Epithelial cell of prostate (primary cell): ENCODE data around the gene TEKT1.
"Not testable (repeated sequence)": the region's sequence is repeated elsewhere in the genome, so short reads cannot be mapped to it uniquely, and the experiment has no call there.

Source experiments
- DNase-seq: peaks from one replicate; pipeline ENCODE4 v3.0.0-alpha.2; 2011; ENCODE audit warnings: low read depth, low spot score
- H3K27ac ChIP-seq: fragments of 450-650 bp; 2 replicates; pipeline ENCODE4 v1.5.1; 2017; ENCODE audit warnings: mild to moderate bottlenecking

The TEKT1 gene

GRCh38 chr17:6818938-6819337 is 12.6 kb downstream of the TEKT1 start:
- DNase-seq, result no peak
- no peak overlapping the region for H3K27ac ChIP-seq

GRCh38 chr17:6816368-6816767 is 15.2 kb downstream of the TEKT1 start:
- not testable (repeated sequence) for H3K27ac ChIP-seq

GRCh38 chr17:6815775-6816174 is 15.8 kb downstream of the TEKT1 start:
- no peak overlapping the region for H3K27ac ChIP-seq
- no peak for DNase-seq

More at GRCh38 chr17:6816368-6816767, 15.2 kb downstream of the TEKT1 start:
- DNase-seq, result not testable (repeated sequence)

GRCh38 chr17:6812295-6812694 is 19.2 kb downstream of the TEKT1 start:
- H3K27ac ChIP-seq, result no peak overlapping the region
- no peak for DNase-seq

GRCh38 chr17:6811510-6811909 is 20.0 kb downstream of the TEKT1 start:
- DNase-seq, result no peak
- no peak overlapping the region for H3K27ac ChIP-seq

- no peak overlapping the region for H3K27ac ChIP-seq
- no peak for DNase-seq
Observed at GRCh38 chr17:6800422-6801027, 31.0 kb downstream of the TEKT1 start.

- no peak for DNase-seq
- H3K27ac ChIP-seq, result no peak overlapping the region
Observed at GRCh38 chr17:6799738-6800137, 31.8 kb downstream of the TEKT1 start.

GRCh38 chr17:6797718-6798351 is 33.7 kb downstream of the TEKT1 start:
- DNase-seq, result peak; percentile 76
- H3K27ac ChIP-seq, result peak overlapping the region; percentile 51

GRCh38 chr17:6796887-6797490 is 34.5 kb downstream of the TEKT1 start:
- peak overlapping the region; percentile 51 for H3K27ac ChIP-seq
- DNase-seq, result peak; percentile 88

- peak overlapping the region; percentile 51 for H3K27ac ChIP-seq
- DNase-seq, result no peak
Observed at GRCh38 chr17:6796017-6796886, 35.3 kb downstream of the TEKT1 start.

- DNase-seq, result no peak
- peak overlapping the region; percentile 17 for H3K27ac ChIP-seq
Observed at GRCh38 chr17:6793748-6794493, 37.6 kb downstream of the TEKT1 start.

GRCh38 chr17:6789146-6789545 is 42.4 kb downstream of the TEKT1 start:
- H3K27ac ChIP-seq, result no peak overlapping the region
- no peak for DNase-seq

- DNase-seq, result no peak
- H3K27ac ChIP-seq, result peak overlapping the region; percentile 56
Observed at GRCh38 chr17:6787081-6787693, 44.3 kb downstream of the TEKT1 start.

GRCh38 chr17:6786618-6787017 is 44.9 kb downstream of the TEKT1 start:
- H3K27ac ChIP-seq, result peak overlapping the region; percentile 56
- DNase-seq, result peak; percentile 43

- no peak overlapping the region for H3K27ac ChIP-seq
- no peak for DNase-seq
Observed at GRCh38 chr17:6782244-6782643, 49.3 kb downstream of the TEKT1 start.

GRCh38 chr17:6780886-6781285 is 50.6 kb downstream of the TEKT1 start:
- DNase-seq, result no peak
- H3K27ac ChIP-seq, result no peak overlapping the region

- no peak overlapping the region for H3K27ac ChIP-seq
- no peak for DNase-seq
Observed at GRCh38 chr17:6780001-6780400, 51.5 kb downstream of the TEKT1 start.

- DNase-seq, result no peak
Observed at GRCh38 chr17:6779411-6779810, 52.1 kb downstream of the TEKT1 start.

GRCh38 chr17:6775871-6776405 is 55.6 kb downstream of the TEKT1 start, which contains the start of gene FBXO39:
Gene FBXO39 (plus strand): TSS chr17:6776215. CDS start chr17:6779869, 3,654 bp downstream.
- no peak for DNase-seq
- no peak within 1 kb of the TSS for H3K27ac ChIP-seq

More at GRCh38 chr17:6779411-6779810, 52.1 kb downstream of the TEKT1 start:
- no peak overlapping the region for H3K27ac ChIP-seq
